ENCODE measurements around the gene COQ10A.

COQ10A gene

DNA sequence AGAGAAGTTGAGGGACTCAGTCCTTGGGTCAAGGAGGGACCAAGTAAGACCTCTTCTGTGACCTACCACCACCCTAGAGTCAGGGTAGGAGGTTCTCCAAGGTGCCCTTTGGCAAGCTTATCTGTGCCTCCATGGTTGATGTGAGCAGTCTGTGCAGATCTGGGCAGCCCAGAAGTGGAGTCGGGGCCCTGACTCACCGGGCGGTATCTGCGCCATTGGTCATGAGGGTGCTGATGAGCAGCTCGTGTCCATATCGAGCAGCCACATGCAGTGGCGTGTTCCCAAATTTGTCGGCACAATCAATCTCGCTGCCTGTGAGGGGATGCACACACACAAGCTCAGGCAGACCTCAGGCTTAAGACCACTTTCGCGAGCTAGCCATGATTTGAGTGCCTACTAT lies 13.7 kb upstream of the COQ10A start:
- Histone ChIP-seq H3K36me3 (ENCODE audit: insufficient read depth) (peaks cover 7% of the 10 kb centered on the region; the same call in 1 of the 2 replicates), H4K20me1 (ENCODE audit: insufficient read depth) (no peaks in the 10 kb centered on the region), H3K27ac (no peak overlapping the region), H3K4me2 (no peak overlapping the region), H3K4me1 (ENCODE audit: low read depth, poor library complexity, severe bottlenecking) (peaks cover 6% of the 10 kb centered on the region), H3K79me2 (ENCODE audit: insufficient read depth, low read depth) (peaks cover 14% of the 10 kb centered on the region), H3K4me3 (IDR thresholded peaks at IDR 0.05; ENCODE audit: insufficient read depth, low read depth, low read length) (no peak overlapping the region), H3K9ac (no peak overlapping the region), H3K27me3 (ENCODE audit: insufficient read depth, low read depth) (no peaks in the 10 kb centered on the region), H2AFZ (ENCODE audit: low read depth) (no peak overlapping the region)
- TF ChIP-seq, protein P1, sequence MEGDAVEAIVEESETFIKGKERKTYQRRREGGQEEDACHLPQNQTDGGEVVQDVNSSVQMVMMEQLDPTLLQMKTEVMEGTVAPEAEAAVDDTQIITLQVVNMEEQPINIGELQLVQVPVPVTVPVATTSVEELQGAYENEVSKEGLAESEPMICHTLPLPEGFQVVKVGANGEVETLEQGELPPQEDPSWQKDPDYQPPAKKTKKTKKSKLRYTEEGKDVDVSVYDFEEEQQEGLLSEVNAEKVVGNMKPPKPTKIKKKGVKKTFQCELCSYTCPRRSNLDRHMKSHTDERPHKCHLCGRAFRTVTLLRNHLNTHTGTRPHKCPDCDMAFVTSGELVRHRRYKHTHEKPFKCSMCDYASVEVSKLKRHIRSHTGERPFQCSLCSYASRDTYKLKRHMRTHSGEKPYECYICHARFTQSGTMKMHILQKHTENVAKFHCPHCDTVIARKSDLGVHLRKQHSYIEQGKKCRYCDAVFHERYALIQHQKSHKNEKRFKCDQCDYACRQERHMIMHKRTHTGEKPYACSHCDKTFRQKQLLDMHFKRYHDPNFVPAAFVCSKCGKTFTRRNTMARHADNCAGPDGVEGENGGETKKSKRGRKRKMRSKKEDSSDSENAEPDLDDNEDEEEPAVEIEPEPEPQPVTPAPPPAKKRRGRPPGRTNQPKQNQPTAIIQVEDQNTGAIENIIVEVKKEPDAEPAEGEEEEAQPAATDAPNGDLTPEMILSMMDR (conservative IDR thresholded peaks at IDR 0.05; ENCODE audit: low read depth, low read length) = no peak

DNA sequence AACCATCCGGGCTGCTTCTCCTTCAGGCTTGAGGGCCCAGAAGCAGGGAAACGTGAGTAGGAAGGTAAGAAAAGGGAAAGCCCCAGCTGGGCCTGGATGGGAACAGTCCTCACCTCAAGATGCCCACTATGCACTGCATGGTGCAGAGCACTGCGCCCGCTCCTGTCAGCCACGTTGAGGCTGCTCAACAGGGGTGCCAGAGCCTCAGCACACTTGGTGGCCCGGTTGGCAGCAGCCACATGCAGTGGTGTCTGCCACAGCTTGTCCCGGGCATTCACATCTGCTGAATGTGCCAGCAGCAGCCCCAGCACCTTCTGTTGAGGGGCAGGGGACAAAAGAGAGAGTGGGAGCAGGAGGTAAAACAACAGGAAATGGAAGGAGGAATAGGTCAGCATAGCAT lies 11.1 kb upstream of the COQ10A start:
- H3K36me3 ChIP-seq (ENCODE audit: insufficient read depth) = peaks cover 7% of the 10 kb centered on the region; the same call in 1 of the 2 replicates
- H3K9ac ChIP-seq = no peak overlapping the region
- no peaks in the 10 kb centered on the region for H4K20me1 ChIP-seq (ENCODE audit: insufficient read depth)
- H2AFZ ChIP-seq (ENCODE audit: low read depth) = no peak overlapping the region
- H3K4me3 ChIP-seq (IDR thresholded peaks at IDR 0.05; ENCODE audit: insufficient read depth, low read depth, low read length) = no peak overlapping the region
- H3K27me3 ChIP-seq (ENCODE audit: insufficient read depth, low read depth) = no peaks in the 10 kb centered on the region
- TF ChIP-seq, protein P1 (conservative IDR thresholded peaks at IDR 0.05; ENCODE audit: low read depth, low read length) = no peak
- no peak overlapping the region for H3K27ac ChIP-seq
- H3K79me2 ChIP-seq (ENCODE audit: insufficient read depth, low read depth) = peaks cover 14% of the 10 kb centered on the region
- peaks cover 12% of the 10 kb centered on the region for H3K4me1 ChIP-seq (ENCODE audit: low read depth, poor library complexity, severe bottlenecking)
- H3K4me2 ChIP-seq = no peak overlapping the region

DNA sequence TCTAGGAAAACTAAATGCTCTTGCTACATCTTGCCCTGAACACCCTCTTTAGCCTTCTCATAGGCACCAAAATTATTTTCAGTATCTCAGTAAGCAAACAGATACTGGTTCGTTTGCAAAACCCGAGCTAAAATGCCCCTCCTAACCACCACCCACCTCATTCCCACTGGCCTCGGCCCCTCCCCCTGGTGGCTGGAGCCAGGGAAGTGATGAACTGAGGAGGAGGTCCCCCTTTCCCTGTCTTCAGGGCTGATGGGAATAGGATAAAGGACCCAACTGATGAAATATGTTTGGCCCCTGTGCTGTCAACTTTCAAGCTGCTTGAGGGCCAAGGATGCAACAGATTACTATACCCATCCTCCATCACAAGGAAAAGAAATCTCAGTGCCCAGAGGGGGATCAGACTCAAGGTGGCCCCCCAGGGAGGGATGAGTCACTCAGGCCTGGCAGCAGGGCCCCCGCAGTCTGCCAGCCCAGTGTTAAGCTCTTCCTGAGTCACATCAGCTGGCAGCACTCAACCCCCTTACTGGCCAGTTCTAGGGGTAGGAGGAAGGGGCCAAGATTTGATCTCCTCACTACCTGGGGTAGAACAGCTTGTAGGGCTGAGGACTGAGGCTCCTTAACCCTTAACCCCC lies 10.3 kb upstream of the COQ10A start:
- peaks cover 12% of the 10 kb centered on the region for H3K4me1 ChIP-seq (ENCODE audit: low read depth, poor library complexity, severe bottlenecking)
- TF ChIP-seq, protein P1 (conservative IDR thresholded peaks at IDR 0.05; ENCODE audit: low read depth, low read length) = 0 out of 2 replicates have a peak, but pooled peaks have one; percentile 16
- H3K36me3 ChIP-seq (ENCODE audit: insufficient read depth) = peaks cover 7% of the 10 kb centered on the region; the same call in 1 of the 2 replicates
- no peak overlapping the region for H3K4me3 ChIP-seq (IDR thresholded peaks at IDR 0.05; ENCODE audit: insufficient read depth, low read depth, low read length)
- H3K79me2 ChIP-seq (ENCODE audit: insufficient read depth, low read depth) = peaks cover 14% of the 10 kb centered on the region
- H2AFZ ChIP-seq (ENCODE audit: low read depth) = no peak overlapping the region
- no peaks in the 10 kb centered on the region for H3K27me3 ChIP-seq (ENCODE audit: insufficient read depth, low read depth)
- H4K20me1 ChIP-seq (ENCODE audit: insufficient read depth) = no peaks in the 10 kb centered on the region
- no peak overlapping the region for H3K9ac ChIP-seq
- no peak overlapping the region for H3K27ac ChIP-seq
- H3K4me2 ChIP-seq = peak overlapping the region; percentile 61; the same call in 1 of the 2 replicates

DNA sequence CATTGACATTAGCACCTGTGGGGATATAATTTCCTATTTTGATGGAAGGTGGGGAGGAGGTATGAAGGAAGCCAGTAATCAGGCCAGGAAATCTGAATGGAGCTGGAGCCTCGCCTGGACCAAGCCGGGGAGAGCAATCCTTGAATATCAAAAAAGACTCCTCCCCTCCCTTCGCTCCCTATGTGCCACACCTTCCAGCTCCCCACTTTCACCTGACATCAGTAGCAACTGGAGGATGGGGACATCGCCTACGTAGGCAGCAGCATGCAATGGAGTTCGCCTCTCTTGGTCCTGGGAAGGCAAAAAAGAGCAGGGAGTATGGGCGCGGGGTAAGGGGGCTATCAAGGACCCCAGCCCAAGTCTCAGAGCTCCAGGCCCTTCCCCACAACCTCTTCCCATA lies 9.7 kb upstream of the COQ10A start:
- peak overlapping the region; percentile 75 for H3K4me3 ChIP-seq (IDR thresholded peaks at IDR 0.05; ENCODE audit: insufficient read depth, low read depth, low read length)
- peaks cover 7% of the 10 kb centered on the region; the same call in 1 of the 2 replicates for H3K36me3 ChIP-seq (ENCODE audit: insufficient read depth)
- TF ChIP-seq, protein P1 (conservative IDR thresholded peaks at IDR 0.05; ENCODE audit: low read depth, low read length) = no peak
- H3K27me3 ChIP-seq (ENCODE audit: insufficient read depth, low read depth) = no peaks in the 10 kb centered on the region
- peak overlapping the region; percentile 61 for H3K4me2 ChIP-seq
- H3K9ac ChIP-seq = no peak overlapping the region; the same call in 1 of the 2 replicates
- no peak overlapping the region for H3K27ac ChIP-seq
- H4K20me1 ChIP-seq (ENCODE audit: insufficient read depth) = no peaks in the 10 kb centered on the region
- peaks cover 14% of the 10 kb centered on the region for H3K79me2 ChIP-seq (ENCODE audit: insufficient read depth, low read depth)
- H3K4me1 ChIP-seq (ENCODE audit: low read depth, poor library complexity, severe bottlenecking) = peaks cover 12% of the 10 kb centered on the region
- H2AFZ ChIP-seq (ENCODE audit: low read depth) = peak overlapping the region; percentile 100; the same call in 1 of the 2 replicates
